Adipose tissue (tissue), 3 donors: Measurements from ENCODE around the gene KIAA1958. TPM values are rescaled to one million over a fixed set of nuclear protein-coding genes. Genes with fewer than 3 reads are reported as not detected.

ENCODE experiments used
- polyA plus RNA-seq, 3 donors: library from polyadenylated mRNA; stranded (reverse); fragments of 200-250 nt; gene quantifications; one replicate each; pipeline ENCODE4 v1.2.3, GENCODE V29; 2013
- donor health status: healthy with polysubstance abuse.
- donor health status: Bipolar disorder and iron deficiency.
- donor health status: healthy.

Gene KIAA1958
- polyA plus RNA-seq, 3 donors: 0.82 to 1.2 (median 0.90) TPM

Other genes starting within 250 kb of the KIAA1958 start
- gene PTBP3, start 153.2 kb upstream of the KIAA1958 start, polyA plus RNA-seq: 10 to 100 TPM in 2 of 3 donors, 1 to 10 TPM in 1; 7.2 to 15.1 (median 11.3) TPM
- 10 to 100 TPM; 16.7 to 63.0 (median 40.2) TPM for gene HSDL2, start 106.7 kb upstream of the KIAA1958 start, polyA plus RNA-seq
- 10 to 100 TPM in 1 of 3 donors, 1 to 10 TPM in 2; 3.6 to 13.3 (median 7.3) TPM for gene INIP, start 231.3 kb downstream of the KIAA1958 start, polyA plus RNA-seq